PFSK-1 (cell line): Measurements from ENCODE around the gene CPAMD8.

Source experiments
- POLR2AphosphoS5 ChIP-seq: IDR thresholded peaks from 2 replicates; pipeline ENCODE4 v1.6.1; 2012; ENCODE audit warnings: low read depth, mild to moderate bottlenecking, control low read depth, low read length, moderate library complexity
- SIN3A ChIP-seq: IDR thresholded peaks from 2 replicates; pipeline ENCODE4 v1.6.1; 2012; ENCODE audit warnings: mild to moderate bottlenecking, low read length, moderate library complexity, borderline replicate concordance; ENCODE audit not compliant: insufficient read depth
- TF ChIP-seq, protein P1 (sequence below), 2 experiments: IDR thresholded peaks; 2 replicates each; pipeline versions ENCODE4 v1.6.1 to v1.8.0; 2011 to 2012; ENCODE audit warnings: low read depth in 2 of 2, low read length in 2 of 2, control low read depth in 1 of 2, inconsistent platforms in 1 of 2, mild to moderate bottlenecking in 1 of 2, moderate library complexity in 1 of 2; ENCODE audit not compliant: insufficient read depth in 1 of 2

DNA sequence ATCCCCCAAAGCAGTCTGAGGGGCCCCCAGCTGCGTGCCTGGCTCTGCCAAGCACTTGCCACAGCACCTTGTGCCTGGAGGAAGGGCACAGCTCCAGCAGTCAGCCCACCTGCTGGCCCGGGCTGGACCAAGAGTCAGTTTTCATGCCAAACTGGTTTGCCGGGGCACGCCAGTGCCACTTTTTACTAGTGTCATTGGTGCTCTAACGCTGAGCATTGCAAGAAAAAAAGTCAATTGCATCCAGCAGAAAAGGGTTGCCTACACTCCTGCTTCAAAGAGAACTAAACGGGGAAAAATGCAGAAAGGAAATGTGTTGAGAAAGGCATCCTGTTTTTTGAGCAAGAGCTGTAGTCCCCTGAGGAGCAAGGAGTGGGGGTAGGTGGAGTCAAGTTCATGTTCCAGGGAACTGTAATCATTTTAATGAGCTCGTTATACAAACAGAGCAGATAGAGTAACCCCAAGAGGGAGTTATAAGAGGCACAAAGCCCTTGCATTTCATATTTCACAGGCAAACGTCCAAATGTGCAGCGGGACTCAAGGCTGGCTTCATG is 69.4 kb downstream of the CPAMD8 start:
- TF ChIP-seq SIN3A, result no peak
- TF ChIP-seq, protein P1, sequence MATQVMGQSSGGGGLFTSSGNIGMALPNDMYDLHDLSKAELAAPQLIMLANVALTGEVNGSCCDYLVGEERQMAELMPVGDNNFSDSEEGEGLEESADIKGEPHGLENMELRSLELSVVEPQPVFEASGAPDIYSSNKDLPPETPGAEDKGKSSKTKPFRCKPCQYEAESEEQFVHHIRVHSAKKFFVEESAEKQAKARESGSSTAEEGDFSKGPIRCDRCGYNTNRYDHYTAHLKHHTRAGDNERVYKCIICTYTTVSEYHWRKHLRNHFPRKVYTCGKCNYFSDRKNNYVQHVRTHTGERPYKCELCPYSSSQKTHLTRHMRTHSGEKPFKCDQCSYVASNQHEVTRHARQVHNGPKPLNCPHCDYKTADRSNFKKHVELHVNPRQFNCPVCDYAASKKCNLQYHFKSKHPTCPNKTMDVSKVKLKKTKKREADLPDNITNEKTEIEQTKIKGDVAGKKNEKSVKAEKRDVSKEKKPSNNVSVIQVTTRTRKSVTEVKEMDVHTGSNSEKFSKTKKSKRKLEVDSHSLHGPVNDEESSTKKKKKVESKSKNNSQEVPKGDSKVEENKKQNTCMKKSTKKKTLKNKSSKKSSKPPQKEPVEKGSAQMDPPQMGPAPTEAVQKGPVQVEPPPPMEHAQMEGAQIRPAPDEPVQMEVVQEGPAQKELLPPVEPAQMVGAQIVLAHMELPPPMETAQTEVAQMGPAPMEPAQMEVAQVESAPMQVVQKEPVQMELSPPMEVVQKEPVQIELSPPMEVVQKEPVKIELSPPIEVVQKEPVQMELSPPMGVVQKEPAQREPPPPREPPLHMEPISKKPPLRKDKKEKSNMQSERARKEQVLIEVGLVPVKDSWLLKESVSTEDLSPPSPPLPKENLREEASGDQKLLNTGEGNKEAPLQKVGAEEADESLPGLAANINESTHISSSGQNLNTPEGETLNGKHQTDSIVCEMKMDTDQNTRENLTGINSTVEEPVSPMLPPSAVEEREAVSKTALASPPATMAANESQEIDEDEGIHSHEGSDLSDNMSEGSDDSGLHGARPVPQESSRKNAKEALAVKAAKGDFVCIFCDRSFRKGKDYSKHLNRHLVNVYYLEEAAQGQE (IDR thresholded peaks at IDR 0.05; ENCODE audit: insufficient read depth in 1 of 2, low read depth in 2 of 2, low read length in 2 of 2), result no peak
- TF ChIP-seq POLR2AphosphoS5, result no peak
